Upper lobe of left lung (tissue), 6 donors: ENCODE measurements around the gene OR10G3. TPM values are rescaled to one million over a fixed set of nuclear protein-coding genes. Genes with fewer than 3 reads are reported as not detected.

ENCODE experiments used
- ATAC-seq, 2 donors: fragments of 200-7000 bp; cut with Tn5 transposase; one replicate each; pipeline ENCODE4 v1.9.1; 2022; ENCODE audit warnings: mild to moderate bottlenecking in 2 of 2, moderate library complexity in 2 of 2; ENCODE audit not compliant: low FRiP score in 2 of 2
- DNase-seq, 2 donors: peaks; one replicate each; pipeline ENCODE4 v3.0.0-alpha.2; 2019 to 2020
- H3K27ac ChIP-seq, 4 donors: fragments of 200-600 bp; sonication (generic); one replicate each; pipeline ENCODE4 v1.5.1; 2016 to 2019
- H3K27me3 ChIP-seq, 4 donors: fragments of 200-600 bp; sonication (generic); one replicate each; pipeline ENCODE4 v1.5.1; 2017 to 2019
- H3K36me3 ChIP-seq, 4 donors: fragments of 200-600 bp; sonication (generic); one replicate each; pipeline ENCODE4 v1.5.1; 2016 to 2019
- H3K4me1 ChIP-seq, 4 donors: fragments of 200-600 bp; sonication (generic); one replicate each; pipeline ENCODE4 v1.5.1; 2018 to 2019
- H3K4me3 ChIP-seq, 4 donors: fragments of 200-600 bp; sonication (generic); one replicate each; pipeline ENCODE4 v1.5.1; 2017 to 2019; ENCODE audit warnings: mild to moderate bottlenecking in 2 of 4, moderate library complexity in 1 of 4
- H3K9me3 ChIP-seq, 4 donors: fragments of 200-600 bp; sonication (generic); one replicate each; pipeline ENCODE4 v1.5.1; 2018 to 2019
- CTCF ChIP-seq, 6 experiments: fragments of 450-650 bp in 4 of 6; fragments of 200-600 bp in 2 of 6; sonication (generic) in 2 of 6; IDR thresholded peaks; one replicate each; pipeline ENCODE4 v1.5.1; 2016 to 2019; ENCODE audit warnings: antibody characterized with exemption in 6 of 6
- EP300 ChIP-seq, 4 donors: sonication (generic); formaldehyde crosslinking; IDR thresholded peaks; one replicate each; pipeline ENCODE4 v1.5.1; 2017; ENCODE audit warnings: antibody characterized with exemption in 4 of 4, control low read depth in 2 of 4
- POLR2A ChIP-seq, 4 donors: fragments of 450-650 bp; IDR thresholded peaks; one replicate each; pipeline ENCODE4 v1.5.1; 2016 to 2017; ENCODE audit warnings: antibody characterized with exemption in 4 of 4, mild to moderate bottlenecking in 2 of 4
- POLR2AphosphoS5 ChIP-seq, 2 donors: sonication (generic); formaldehyde crosslinking; IDR thresholded peaks; one replicate each; pipeline ENCODE4 v1.5.1; 2017; ENCODE audit warnings: antibody characterized with exemption in 2 of 2
- WGBS, 2 donors: methylation state at CpG; one replicate each; pipeline ENCODE4 v1.1.5; 2017 to 2018; 5-methylcytosine and 5-hydroxymethylcytosine counted together
- total RNA-seq, 6 donors: library from RNA; depleted of rRNA in 4 of 6; stranded (reverse); fragments of >200 nt in 4 of 6; gene quantifications; one replicate each; pipeline versions ENCODE4 v1.1.0 to v1.2.1, GENCODE V29; 2016 to 2021
- donor health status: DM: no; HTN: no; CAD: no; lungs with moderate emphysema.
- donor health status: DM: no; HTN: yes; CAD: no; lungs with severe emphysema.

OR10G3 gene
- total RNA-seq, 6 donors from 2014 or later = not detected

GRCh38 chr14:21589317-21589716 is 9.4 kb upstream of the OR10G3 start:
- H3K27ac ChIP-seq = no peak overlapping the region
- no peaks in the 10 kb centered on the region for H3K36me3 ChIP-seq
- H3K27me3 ChIP-seq = no peaks in the 10 kb centered on the region
- H3K4me3 ChIP-seq = no peak overlapping the region
- 79 to 87% methylated on average over 4 of the region's 4 CpGs for WGBS, 2 donors
- no peak for DNase-seq
- ATAC-seq = no peak
- peaks cover 6 to 23% (median 11%) of the 10 kb centered on the region in 4 donors for H3K9me3 ChIP-seq
- TF ChIP-seq POLR2A (IDR thresholded peaks at IDR 0.05) (no peak), POLR2AphosphoS5 (IDR thresholded peaks at IDR 0.05) (no peak), EP300 (IDR thresholded peaks at IDR 0.05) (no peak), CTCF (IDR thresholded peaks at IDR 0.05) (no peak)
- H3K4me1 ChIP-seq = no peaks in the 10 kb centered on the region

- H3K36me3 ChIP-seq = no peaks in the 10 kb centered on the region
- TF ChIP-seq CTCF (IDR thresholded peaks at IDR 0.05) (no peak), POLR2AphosphoS5 (IDR thresholded peaks at IDR 0.05) (no peak), EP300 (IDR thresholded peaks at IDR 0.05) (no peak), POLR2A (IDR thresholded peaks at IDR 0.05) (no peak)
Measured at GRCh38 chr14:21575661-21576060, 4.2 kb downstream of the OR10G3 start.

GRCh38 chr14:21572604-21573003 is 7.3 kb downstream of the OR10G3 start:
- H3K9me3 ChIP-seq = peaks cover 0 to 6% (median 4%) of the 10 kb centered on the region in 4 donors
- no peak for ATAC-seq
- no peak overlapping the region for H3K4me3 ChIP-seq
- no peak for TF ChIP-seq POLR2AphosphoS5 (IDR thresholded peaks at IDR 0.05)
- no peak for TF ChIP-seq CTCF (IDR thresholded peaks at IDR 0.05)
- no peak for TF ChIP-seq EP300 (IDR thresholded peaks at IDR 0.05)
- no peak for TF ChIP-seq POLR2A (IDR thresholded peaks at IDR 0.05)
- no peaks in the 10 kb centered on the region for H3K27me3 ChIP-seq
- H3K27ac ChIP-seq = no peak overlapping the region
- DNase-seq = no peak
- no peaks in the 10 kb centered on the region for H3K4me1 ChIP-seq
- H3K36me3 ChIP-seq = no peaks in the 10 kb centered on the region

More at GRCh38 chr14:21575661-21576060, 4.2 kb downstream of the OR10G3 start:
- no peak for DNase-seq
- Histone ChIP-seq H3K27ac (no peak overlapping the region), H3K27me3 (no peaks in the 10 kb centered on the region), H3K4me1 (no peaks in the 10 kb centered on the region), H3K9me3 (peaks cover 0 to 6% (median 4%) of the 10 kb centered on the region in 4 donors), H3K4me3 (no peak overlapping the region)
- ATAC-seq = no peak
- WGBS, 2 donors = 87 to 89% methylated on average over 6 of the region's 6 CpGs

GRCh38 chr14:21558703-21559170 is 21.1 kb downstream of the OR10G3 start:
- H3K9me3 ChIP-seq = no peaks in the 10 kb centered on the region
- H3K36me3 ChIP-seq = no peaks in the 10 kb centered on the region
- WGBS, 2 donors = 86 to 91% methylated on average over 8 of the region's 8 CpGs
- ATAC-seq = no peak
- H3K27ac ChIP-seq = no peak overlapping the region
- peaks cover 4 to 16% (median 5%) of the 10 kb centered on the region in 4 donors for H3K4me1 ChIP-seq
- no peak for DNase-seq
- no peak overlapping the region for H3K4me3 ChIP-seq
- H3K27me3 ChIP-seq = no peaks in the 10 kb centered on the region
- TF ChIP-seq POLR2AphosphoS5 (IDR thresholded peaks at IDR 0.05) (no peak), EP300 (IDR thresholded peaks at IDR 0.05) (no peak), POLR2A (IDR thresholded peaks at IDR 0.05) (no peak), CTCF (IDR thresholded peaks at IDR 0.05) (no peak)
